ENCODE results near the gene REP15. TPM values are rescaled to one million over a fixed set of nuclear protein-coding genes. Genes with fewer than 3 reads are reported as not detected.
A peak's percentile ranks its signal among the peaks of the same experiment; 100 is the strongest.
"Not testable (repeated sequence)": the region's sequence is repeated elsewhere in the genome, so short reads cannot be mapped to it uniquely, and the experiment has no call there.

REP15 gene
- total and polyA plus RNA-seq, 7 experiments from 2014 or later, result 0.85 TPM; not detected in 6

DNA sequence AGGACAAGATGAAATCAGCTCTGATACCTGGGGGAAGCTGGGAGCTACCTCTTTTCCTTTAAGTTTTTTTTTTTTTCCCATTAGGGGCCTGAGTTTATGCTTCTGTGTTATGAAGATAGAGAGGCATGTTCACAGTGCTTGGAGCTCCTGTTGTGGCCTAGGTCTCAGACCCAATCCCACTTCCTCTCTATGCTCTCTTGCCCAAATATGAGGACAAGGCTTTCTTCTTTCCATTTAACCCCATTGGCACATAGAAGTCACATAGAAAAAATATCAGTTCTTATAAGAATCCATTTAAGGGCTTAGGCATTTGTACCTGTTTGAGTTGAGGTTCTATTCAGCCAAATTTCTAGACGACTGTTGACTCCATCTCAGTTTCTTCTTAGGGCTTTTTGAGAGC lies 27.0 kb downstream of the REP15 start:
- H3K4me3 ChIP-seq (ENCODE audit: low read length), result no peak overlapping the region
- ATAC-seq (no peak), DNase-seq (no peak)
- Mint-ChIP-seq H3K4me1 (peaks cover 0 to 18% (median 4%) of the 10 kb centered on the region in 7 donors), H3K27me3 (no peaks in the 10 kb centered on the region), H3K4me3 (no peak overlapping the region), H3K9me3 (no peaks in the 10 kb centered on the region), H3K36me3 (peaks cover 0 to 16% (median 7%) of the 10 kb centered on the region in 5 donors), H3K27ac (peak overlapping the region in 1 of 9 donors; percentile 48)
- CTCF ChIA-PET, result interaction anchor here (0.6 to 1.3 kb wide), 2 partner anchors 10 to 655 kb away, joined by 3 to 4 read pairs; no protein-coding TSS in a partner anchor
- POLR2A ChIA-PET, result no interaction called here
- no peak overlapping the region for H3K27ac ChIP-seq (ENCODE audit: low read depth, low read length)
- peaks cover 0 to 26% (median 5%) of the 10 kb centered on the region in 3 experiments for H3K36me3 ChIP-seq (ENCODE audit: control insufficient read depth in 2 of 3, insufficient read depth in 3 of 3, low read length in 3 of 3)
- intact Hi-C loops (cut with micrococcal nuclease), result no loop called here
- no peaks in the 10 kb centered on the region for H3K27me3 ChIP-seq (ENCODE audit: control insufficient read depth in 2 of 2, insufficient read depth in 2 of 2, low read length in 2 of 2)
- no peaks in the 10 kb centered on the region for H3K4me1 ChIP-seq (ENCODE audit: control insufficient read depth in 2 of 2, insufficient read depth in 2 of 2, low read length in 2 of 2)
- no peaks in the 10 kb centered on the region for H3K9me3 ChIP-seq (ENCODE audit: control insufficient read depth in 2 of 3, low read length in 3 of 3)

GRCh38 chr12:27730097-27730588 lies 33.9 kb downstream of the REP15 start:
- H3K36me3 Mint-ChIP-seq, result peaks cover 0 to 39% (median 17%) of the 10 kb centered on the region in 5 donors
- peaks cover 0 to 52% (median 0%) of the 10 kb centered on the region in 3 experiments for H3K36me3 ChIP-seq (ENCODE audit: control insufficient read depth in 2 of 3, insufficient read depth in 3 of 3, low read length in 3 of 3)
- intact Hi-C loops (cut with micrococcal nuclease), result loop anchor here (5.0 kb wide), 2 partner anchors 52 to 1142 kb away; partner anchors contain the start of genes KLHL42 (in 1 of the 2) and MANSC4 (in 1 of the 2)

DNA sequence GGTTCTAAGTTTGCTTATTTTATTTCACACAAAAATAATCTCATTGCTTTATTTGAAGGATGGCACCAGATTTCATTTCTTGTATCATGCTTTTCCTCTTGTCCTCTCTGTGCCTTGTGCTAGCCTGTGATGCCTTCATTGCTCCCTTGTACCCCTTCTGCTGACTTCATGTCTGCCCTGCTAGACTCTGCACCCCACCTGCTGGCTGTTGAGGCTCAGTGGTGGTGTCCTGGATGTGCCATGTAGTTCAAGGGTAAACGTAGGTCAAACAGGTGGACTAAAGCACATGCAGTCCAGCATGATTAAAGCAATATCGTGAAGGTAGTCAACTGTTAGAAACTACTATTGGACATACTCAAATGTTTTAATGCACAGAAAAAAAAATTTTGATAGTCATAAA lies 36.0 kb downstream of the REP15 start:
- Histone ChIP-seq H3K27me3 (ENCODE audit: control insufficient read depth in 2 of 2, insufficient read depth in 2 of 2, low read length in 2 of 2) (no peaks in the 10 kb centered on the region), H3K4me3 (ENCODE audit: low read length) (no peak overlapping the region), H3K36me3 (ENCODE audit: control insufficient read depth in 2 of 3, insufficient read depth in 3 of 3, low read length in 3 of 3) (peaks cover 0 to 53% (median 5%) of the 10 kb centered on the region in 3 experiments), H3K27ac (ENCODE audit: low read depth, low read length) (no peak overlapping the region), H3K9me3 (ENCODE audit: control insufficient read depth in 2 of 3, low read length in 3 of 3) (no peaks in the 10 kb centered on the region), H3K4me1 (ENCODE audit: control insufficient read depth in 2 of 2, insufficient read depth in 2 of 2, low read length in 2 of 2) (no peaks in the 10 kb centered on the region)
- Mint-ChIP-seq H3K9me3 (no peaks in the 10 kb centered on the region), H3K27ac (no peak overlapping the region), H3K36me3 (peaks cover 0 to 37% (median 21%) of the 10 kb centered on the region in 5 donors), H3K27me3 (no peaks in the 10 kb centered on the region), H3K4me3 (no peak overlapping the region), H3K4me1 (peaks cover 0 to 3% (median 0%) of the 10 kb centered on the region in 7 donors)
- ChIA-PET POLR2A (interaction anchor here (0.6 kb wide), 1 partner anchor 108 kb away, joined by 3 read pairs; no protein-coding TSS in a partner anchor), CTCF (interaction anchor here (0.5 to 5.1 kb wide), 11 partner anchors 9 to 585 kb away, joined by 3 to 53 read pairs (median 4); no protein-coding TSS in a partner anchor)
- intact Hi-C loops (cut with micrococcal nuclease), result loop anchor here (5.0 kb wide), 2 partner anchors 50 to 1140 kb away; partner anchors contain the start of genes KLHL42 (in 1 of the 2) and MANSC4 (in 1 of the 2)
- DNase-seq, result no peak
- ATAC-seq, result no peak

More at GRCh38 chr12:27730097-27730588, 33.9 kb downstream of the REP15 start:
- CTCF ChIA-PET, result no interaction called here
- H3K4me1 Mint-ChIP-seq, result peaks cover 0 to 11% (median 3%) of the 10 kb centered on the region in 7 donors
- POLR2A ChIA-PET, result no interaction called here
- no peak overlapping the region for H3K4me3 Mint-ChIP-seq
- DNase-seq, result no peak
- no peak for ATAC-seq
- H3K9me3 ChIP-seq (ENCODE audit: control insufficient read depth in 2 of 3, low read length in 3 of 3), result no peaks in the 10 kb centered on the region
- H3K27me3 ChIP-seq (ENCODE audit: control insufficient read depth in 2 of 2, insufficient read depth in 2 of 2, low read length in 2 of 2), result no peaks in the 10 kb centered on the region
- no peaks in the 10 kb centered on the region for H3K4me1 ChIP-seq (ENCODE audit: control insufficient read depth in 2 of 2, insufficient read depth in 2 of 2, low read length in 2 of 2)
- H3K27me3 Mint-ChIP-seq, result no peaks in the 10 kb centered on the region
- no peak overlapping the region for H3K27ac ChIP-seq (ENCODE audit: low read depth, low read length)
- no peaks in the 10 kb centered on the region for H3K9me3 Mint-ChIP-seq
- H3K27ac Mint-ChIP-seq, result no peak overlapping the region
- H3K4me3 ChIP-seq (ENCODE audit: low read length), result no peak overlapping the region

GRCh38 chr12:27733052-27733656 lies 36.9 kb downstream of the REP15 start:
- DNase-seq, result peak in 6 of 9 donors; percentile 12 to 42 (median 28)
- Mint-ChIP-seq H3K4me1 (peaks cover 0 to 3% (median 0%) of the 10 kb centered on the region in 7 donors), H3K27me3 (no peaks in the 10 kb centered on the region), H3K9me3 (no peaks in the 10 kb centered on the region), H3K27ac (no peak overlapping the region), H3K4me3 (no peak overlapping the region), H3K36me3 (peaks cover 0 to 40% (median 24%) of the 10 kb centered on the region in 5 donors)
- Histone ChIP-seq H3K27me3 (ENCODE audit: control insufficient read depth in 2 of 2, insufficient read depth in 2 of 2, low read length in 2 of 2) (no peaks in the 10 kb centered on the region), H3K9me3 (ENCODE audit: control insufficient read depth in 2 of 3, low read length in 3 of 3) (no peaks in the 10 kb centered on the region), H3K27ac (ENCODE audit: low read depth, low read length) (no peak overlapping the region), H3K4me1 (ENCODE audit: control insufficient read depth in 2 of 2, insufficient read depth in 2 of 2, low read length in 2 of 2) (no peaks in the 10 kb centered on the region), H3K36me3 (ENCODE audit: control insufficient read depth in 2 of 3, insufficient read depth in 3 of 3, low read length in 3 of 3) (peaks cover 0 to 53% (median 7%) of the 10 kb centered on the region in 3 experiments), H3K4me3 (ENCODE audit: low read length) (no peak overlapping the region)
- CTCF ChIA-PET, result interaction anchor here (0.6 to 5.1 kb wide), 9 partner anchors 10 to 584 kb away, joined by 3 to 53 read pairs (median 4); no protein-coding TSS in a partner anchor
- intact Hi-C loops (cut with micrococcal nuclease), result loop anchor here (1.0 to 5.0 kb wide), 4 partner anchors 49 to 1139 kb away; partner anchors contain the start of genes KLHL42 (in 1 of the 2) and MANSC4 (in 1 of the 2)
- POLR2A ChIA-PET, result interaction anchor here (0.6 kb wide), 1 partner anchor 107 kb away, joined by 3 read pairs; no protein-coding TSS in a partner anchor
- peak; percentile 73 for ATAC-seq

DNA sequence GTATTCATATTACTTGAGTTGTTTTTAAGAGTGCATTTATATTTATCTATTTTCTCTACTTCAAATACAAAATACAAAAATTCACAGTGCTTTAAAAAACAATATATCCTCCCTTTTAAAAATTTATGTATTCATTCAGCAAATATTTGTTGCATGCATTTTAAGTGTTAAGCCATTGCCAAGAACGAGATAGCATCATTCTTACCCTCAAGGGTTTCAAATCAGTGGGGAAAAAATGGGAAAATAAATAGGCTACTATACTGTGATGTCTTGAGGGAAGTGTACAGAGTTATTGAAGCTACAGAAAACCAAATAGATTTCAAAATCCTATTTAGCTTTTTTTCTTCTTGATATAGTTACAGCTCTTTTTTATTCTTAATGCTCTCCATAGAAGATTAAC lies 37.5 kb downstream of the REP15 start:
- ChIA-PET CTCF (interaction anchor here (0.7 to 5.1 kb wide), 5 partner anchors 81 to 213 kb away, joined by 3 to 53 read pairs (median 4); no protein-coding TSS in a partner anchor), POLR2A (no interaction called here)
- Mint-ChIP-seq H3K4me1 (peaks cover 0 to 3% (median 0%) of the 10 kb centered on the region in 7 donors), H3K36me3 (peaks cover 0 to 36% (median 23%) of the 10 kb centered on the region in 5 donors), H3K9me3 (no peaks in the 10 kb centered on the region), H3K27me3 (no peaks in the 10 kb centered on the region), H3K4me3 (no peak overlapping the region), H3K27ac (no peak overlapping the region)
- H3K9me3 ChIP-seq (ENCODE audit: control insufficient read depth in 2 of 3, low read length in 3 of 3), result no peaks in the 10 kb centered on the region
- no peak for ATAC-seq
- peaks cover under 1 to 51% (median 7%) of the 10 kb centered on the region in 3 experiments for H3K36me3 ChIP-seq (ENCODE audit: control insufficient read depth in 2 of 3, insufficient read depth in 3 of 3, low read length in 3 of 3)
- H3K4me3 ChIP-seq (ENCODE audit: low read length), result no peak overlapping the region
- H3K4me1 ChIP-seq (ENCODE audit: control insufficient read depth in 2 of 2, insufficient read depth in 2 of 2, low read length in 2 of 2), result no peaks in the 10 kb centered on the region
- no peak for DNase-seq
- no peak overlapping the region for H3K27ac ChIP-seq (ENCODE audit: low read depth, low read length)
- no peaks in the 10 kb centered on the region for H3K27me3 ChIP-seq (ENCODE audit: control insufficient read depth in 2 of 2, insufficient read depth in 2 of 2, low read length in 2 of 2)
- intact Hi-C loops (cut with micrococcal nuclease), result loop anchor here (1.0 to 5.0 kb wide), 4 partner anchors 49 to 1139 kb away; partner anchors contain the start of genes KLHL42 (in 1 of the 2) and MANSC4 (in 1 of the 2)

- peak overlapping the region in 1 of 9 donors; percentile 65 for H3K27ac Mint-ChIP-seq
- ChIA-PET CTCF (interaction anchor here (0.7 to 5.1 kb wide), 2 partner anchors 87 to 213 kb away, joined by 3 to 53 read pairs; no protein-coding TSS in a partner anchor), POLR2A (interaction anchor here (0.6 to 1.4 kb wide), 2 partner anchors 87 to 926 kb away, joined by 3 to 4 read pairs; no protein-coding TSS in a partner anchor)
- not testable (repeated sequence) for DNase-seq; H3K4me3 ChIP-seq (ENCODE audit: low read length); H3K4me1 Mint-ChIP-seq; H3K9me3 ChIP-seq (ENCODE audit: control insufficient read depth in 2 of 3, low read length in 3 of 3); H3K27me3 ChIP-seq (ENCODE audit: control insufficient read depth in 2 of 2, insufficient read depth in 2 of 2, low read length in 2 of 2); ATAC-seq; H3K4me1 ChIP-seq (ENCODE audit: control insufficient read depth in 2 of 2, insufficient read depth in 2 of 2, low read length in 2 of 2); H3K4me3 Mint-ChIP-seq; H3K9me3 Mint-ChIP-seq; H3K27ac ChIP-seq (ENCODE audit: low read depth, low read length); H3K27me3 Mint-ChIP-seq
- H3K36me3 ChIP-seq (ENCODE audit: control insufficient read depth in 2 of 3, insufficient read depth in 3 of 3, low read length in 3 of 3), result peaks cover 5 to 50% (median 7%) of the 10 kb centered on the region in 3 experiments
- H3K36me3 Mint-ChIP-seq, result peaks cover 0 to 37% (median 22%) of the 10 kb centered on the region in 5 donors
- intact Hi-C loops (cut with micrococcal nuclease), result loop anchor here (5.0 kb wide), 2 partner anchors 48 to 1138 kb away; partner anchors contain the start of genes KLHL42 (in 1 of the 2) and MANSC4 (in 1 of the 2)
Observed at GRCh38 chr12:27734321-27734720, 38.1 kb downstream of the REP15 start.

Measured in naive thymus-derived CD4-positive, alpha-beta T cell (primary cell).